Fibroblast of the conjunctiva (primary cell): ENCODE results near the gene ACTR1A.
A peak's percentile ranks its signal among the peaks of the same experiment; 100 is the strongest.
"Not testable (repeated sequence)": the region's sequence is repeated elsewhere in the genome, so short reads cannot be mapped to it uniquely, and the experiment has no call there.

Experiments used
- DNase-seq: peaks from one replicate; pipeline ENCODE4 v3.0.0-alpha.2; 2010; ENCODE audit warnings: low read depth

Gene ACTR1A

DNA sequence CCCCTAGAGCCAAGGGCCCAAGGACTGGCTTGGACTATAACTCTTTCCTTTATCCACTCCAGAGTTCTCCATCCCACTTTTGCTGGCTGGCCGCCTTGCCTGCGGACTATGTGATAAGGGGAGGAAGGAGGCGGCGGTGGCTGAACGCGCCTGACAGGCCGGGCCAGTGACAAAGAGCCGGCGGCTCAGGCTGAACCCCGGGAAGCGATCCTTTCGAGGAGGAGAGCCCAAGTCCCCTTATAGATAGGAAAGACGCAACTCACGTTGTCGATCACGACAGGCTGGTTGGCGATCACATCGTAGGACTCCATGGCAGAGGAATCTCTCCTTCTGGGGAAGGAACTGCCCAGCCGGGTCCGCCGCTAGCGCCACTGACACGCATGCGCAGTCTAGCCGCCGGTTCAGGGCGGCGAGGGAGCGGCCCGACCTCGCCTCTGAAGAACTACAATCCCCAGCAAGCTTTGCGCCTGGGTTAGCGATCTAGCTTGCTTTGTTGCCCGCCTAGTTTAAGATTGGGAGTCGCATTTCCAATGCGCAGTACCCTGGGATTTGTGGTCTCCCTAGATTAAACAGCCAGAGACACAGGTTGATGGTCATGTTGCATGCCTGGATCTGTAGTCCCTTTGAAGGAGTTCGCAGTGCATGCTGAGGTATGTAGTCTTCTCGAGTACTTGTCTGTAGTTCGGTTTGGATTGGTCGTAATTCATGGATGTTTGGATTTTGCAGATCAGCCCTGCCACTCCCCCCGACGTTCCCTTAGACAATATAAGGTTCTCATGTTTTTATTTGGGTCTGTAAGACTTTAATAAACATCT lies at the start of gene ACTR1A:
ACTR1A (minus strand) TSS at position 376 of the 815 bp plus-strand sequence; CDS start at position 311, 65 bp downstream.
- peak; percentile 100 for DNase-seq

DNA sequence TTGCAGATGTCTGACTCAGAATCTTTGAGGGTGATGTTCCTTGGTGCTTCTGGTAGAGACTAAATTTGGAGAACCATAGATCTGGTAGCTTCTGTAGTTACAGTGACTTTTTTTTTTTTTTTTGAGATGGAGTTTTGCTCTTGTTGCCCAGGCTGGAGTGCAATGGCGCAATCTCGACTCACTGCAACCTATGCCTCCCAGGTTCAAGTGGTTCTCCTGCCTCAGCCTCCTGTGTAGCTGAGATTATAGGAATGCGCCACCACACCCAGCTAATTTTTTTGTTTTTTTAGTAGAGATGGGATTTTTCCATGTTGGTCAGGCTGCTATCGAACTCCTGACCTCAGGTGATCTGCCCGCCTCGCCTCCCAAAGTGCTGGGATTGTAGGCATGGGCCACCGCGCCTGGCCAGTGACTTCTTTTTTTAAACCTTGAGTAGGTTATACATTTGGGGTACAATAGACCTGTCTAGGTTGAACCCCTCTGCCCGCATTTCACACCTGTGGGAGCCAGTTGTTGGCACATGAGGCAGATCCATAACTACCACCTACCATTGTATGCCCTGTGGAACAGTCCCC lies 48.2 kb upstream of the ACTR1A start:
- no peak for DNase-seq

DNA sequence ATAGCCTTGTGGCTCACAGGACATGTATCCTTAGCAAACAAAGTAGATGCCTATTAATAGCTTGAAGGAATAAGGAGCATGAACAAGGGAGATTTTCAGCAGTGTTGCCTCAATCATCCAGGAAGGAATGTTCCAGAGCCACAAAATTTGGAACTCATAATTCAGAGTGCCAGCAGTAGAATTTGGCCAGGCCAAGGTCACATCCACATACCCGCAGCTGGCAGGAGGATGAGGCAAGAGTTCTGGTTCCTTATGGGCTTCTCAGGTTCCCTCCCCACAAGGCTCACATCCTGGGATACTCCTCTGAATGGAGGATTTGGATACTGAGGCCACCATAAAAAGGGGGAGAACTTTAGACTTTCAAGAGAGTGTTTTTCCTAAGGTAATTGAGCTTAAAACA lies 47.0 kb upstream of the ACTR1A start:
- DNase-seq = no peak

DNA sequence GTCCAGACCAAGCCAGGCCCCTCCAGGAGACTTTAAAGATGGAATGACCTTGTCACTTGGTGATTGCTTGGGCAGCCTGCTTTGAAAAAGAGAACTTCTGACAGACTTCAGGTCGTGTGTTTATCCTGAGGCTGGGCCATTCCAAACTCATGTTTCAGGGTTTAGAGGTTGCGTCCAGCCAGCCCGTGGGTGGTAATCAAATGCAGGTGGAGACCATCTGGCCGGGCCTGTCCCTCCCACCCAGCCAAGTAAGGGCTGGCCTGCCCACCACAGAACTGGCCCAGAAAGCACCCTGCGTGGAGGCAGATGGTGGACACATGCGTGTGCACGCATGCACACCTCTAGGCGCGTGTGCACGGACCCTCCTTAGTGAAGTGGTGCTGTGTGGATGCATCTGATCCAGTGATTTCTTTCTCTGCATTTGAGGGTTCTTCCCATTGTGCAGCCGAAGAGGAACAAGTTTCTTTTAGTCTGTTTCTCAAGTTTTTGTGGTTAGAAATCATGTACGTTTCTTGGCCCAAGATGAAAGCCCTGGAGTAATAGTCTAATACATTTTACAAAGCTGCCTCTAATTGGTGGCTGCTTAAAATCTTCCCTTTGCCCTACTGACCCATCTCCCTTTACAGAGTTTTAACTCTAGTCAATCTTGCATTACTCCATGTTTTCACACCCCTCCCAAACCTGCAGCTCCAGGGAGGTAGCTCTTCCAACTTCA lies 44.3 kb upstream of the ACTR1A start:
- peak; percentile 48 for DNase-seq

DNA sequence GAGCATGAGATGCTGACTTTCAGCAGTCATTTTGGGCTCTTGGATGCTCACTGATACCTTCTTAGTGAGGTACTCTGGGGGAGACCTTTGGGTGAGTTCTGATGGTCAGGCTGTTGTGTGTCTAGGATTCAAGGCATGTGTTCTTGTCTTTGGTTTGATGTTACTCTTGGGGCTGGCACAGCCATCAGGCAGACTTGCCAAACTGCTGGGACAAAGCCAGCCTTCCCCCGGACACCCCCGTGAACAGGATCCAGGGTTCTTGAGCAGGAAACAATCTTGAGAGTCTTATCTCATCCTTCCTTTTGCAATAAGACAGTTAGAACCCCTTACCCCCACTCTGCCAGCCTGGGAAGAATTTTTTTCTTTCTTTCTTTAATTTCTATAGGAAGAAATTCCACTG lies 43.5 kb upstream of the ACTR1A start:
- DNase-seq = no peak

DNA sequence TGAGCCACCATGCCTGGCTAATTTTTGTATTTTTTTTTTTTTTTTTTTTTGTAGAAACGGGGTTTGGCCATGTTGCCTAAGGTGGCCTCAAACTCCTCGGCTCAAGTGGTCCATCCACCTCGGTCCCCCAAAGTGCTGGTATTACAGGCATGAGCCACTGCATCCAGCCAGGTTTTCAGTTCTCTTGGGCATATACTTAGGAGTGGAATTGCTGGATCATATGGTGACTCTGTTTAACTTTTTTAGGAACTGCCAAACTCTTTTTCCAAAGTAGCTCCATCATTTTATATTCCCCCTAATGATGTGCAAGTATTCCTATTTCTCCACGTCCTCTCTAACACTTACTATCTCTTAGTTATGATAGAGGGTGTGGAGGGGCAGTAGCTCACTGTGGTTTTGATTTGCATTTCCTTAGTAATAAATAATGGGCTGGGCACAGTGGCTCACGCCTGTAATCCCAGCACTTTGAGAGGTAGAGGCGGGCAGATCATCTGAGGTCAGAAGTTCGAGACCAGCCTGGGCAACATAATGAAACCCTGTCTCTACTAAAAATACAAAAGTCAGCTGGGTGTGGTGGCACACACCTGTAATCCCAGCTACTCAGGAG lies 42.9 kb upstream of the ACTR1A start:
- no peak for DNase-seq

DNA sequence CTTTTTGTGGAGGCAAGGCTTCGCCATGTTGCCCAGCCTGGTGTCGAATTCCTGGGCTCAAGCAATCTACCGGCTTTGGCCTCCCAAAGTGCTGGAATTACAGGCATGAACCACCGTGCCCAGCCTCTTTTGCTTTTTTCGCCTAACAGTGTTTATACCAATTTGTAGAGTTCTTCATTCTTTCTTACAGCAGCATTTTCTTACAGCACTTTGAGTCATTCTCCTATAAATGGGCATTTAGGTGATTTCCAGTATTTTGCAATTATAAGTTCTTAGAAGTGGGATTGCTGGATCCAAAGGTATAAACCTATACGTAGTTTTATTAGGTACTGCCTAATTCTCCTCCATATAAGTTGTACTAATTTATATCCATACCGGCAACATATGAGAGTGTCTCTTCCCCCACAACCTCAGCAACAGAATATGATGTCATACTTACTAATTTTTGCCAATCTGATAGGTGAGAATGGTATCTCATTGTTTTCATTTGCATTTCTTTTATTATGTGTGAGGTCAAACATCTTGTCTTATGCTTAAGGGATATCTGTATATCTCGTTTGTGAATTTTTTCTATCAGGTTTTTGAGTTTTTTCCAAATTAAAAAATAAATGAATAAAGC lies 40.4 kb upstream of the ACTR1A start:
- no peak for DNase-seq

DNA sequence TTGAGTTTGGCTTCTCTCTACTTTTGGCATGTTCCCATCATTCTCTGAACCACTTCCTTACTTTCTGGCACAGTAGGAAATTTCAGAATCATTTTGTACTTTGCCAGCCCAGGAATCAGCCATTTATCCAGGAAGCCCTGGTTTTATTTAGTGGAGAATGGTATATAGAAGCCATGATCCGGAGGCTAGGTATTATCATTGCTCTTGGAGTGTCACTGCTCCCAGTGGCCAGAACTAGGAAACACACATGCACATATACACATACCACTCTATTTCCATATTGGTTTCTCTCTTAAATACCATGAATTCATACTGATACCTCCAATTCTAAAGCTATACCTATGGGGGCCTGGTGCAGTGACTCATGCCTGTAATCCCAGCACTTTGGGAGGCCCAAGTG lies 37.5 kb upstream of the ACTR1A start:
- DNase-seq = no peak

DNA sequence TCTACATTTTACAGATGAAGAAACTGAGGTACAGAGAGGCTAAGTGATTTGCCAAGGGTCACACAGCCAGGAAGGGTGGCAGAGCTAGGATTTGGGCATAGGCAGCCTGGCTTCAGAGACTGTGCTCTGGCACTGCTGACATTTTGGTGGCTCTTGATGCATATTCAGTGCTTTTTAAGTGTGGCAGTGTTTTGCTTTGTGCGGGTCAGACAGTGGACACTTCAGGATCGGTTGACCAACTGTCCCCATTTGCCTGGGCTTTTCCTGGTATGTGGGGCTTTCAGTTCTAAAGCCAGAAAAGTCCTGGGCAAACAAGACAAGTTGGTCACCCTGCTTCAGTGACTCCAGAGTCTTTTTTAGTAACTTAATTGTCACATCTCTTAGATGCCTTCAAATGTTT lies 36.3 kb upstream of the ACTR1A start:
- no peak for DNase-seq

DNA sequence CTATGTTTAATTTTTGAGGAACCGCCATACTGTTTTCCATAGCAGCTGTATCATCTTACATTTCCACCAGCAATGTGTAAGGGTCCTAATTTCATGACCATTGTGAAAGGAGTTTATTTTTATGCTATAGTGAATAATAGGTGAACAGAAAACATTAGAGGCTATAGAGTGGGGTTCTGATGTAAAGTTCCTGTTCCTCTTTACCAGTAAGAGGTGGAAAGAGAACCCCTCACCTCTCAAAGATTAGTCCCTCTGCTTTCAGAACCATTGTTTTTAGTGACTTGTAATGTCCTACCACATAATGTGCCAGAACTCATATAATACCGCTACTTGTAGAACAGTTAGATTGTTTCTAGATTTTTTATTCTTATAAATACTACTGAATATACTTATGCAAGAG lies 35.4 kb upstream of the ACTR1A start:
- no peak for DNase-seq

DNA sequence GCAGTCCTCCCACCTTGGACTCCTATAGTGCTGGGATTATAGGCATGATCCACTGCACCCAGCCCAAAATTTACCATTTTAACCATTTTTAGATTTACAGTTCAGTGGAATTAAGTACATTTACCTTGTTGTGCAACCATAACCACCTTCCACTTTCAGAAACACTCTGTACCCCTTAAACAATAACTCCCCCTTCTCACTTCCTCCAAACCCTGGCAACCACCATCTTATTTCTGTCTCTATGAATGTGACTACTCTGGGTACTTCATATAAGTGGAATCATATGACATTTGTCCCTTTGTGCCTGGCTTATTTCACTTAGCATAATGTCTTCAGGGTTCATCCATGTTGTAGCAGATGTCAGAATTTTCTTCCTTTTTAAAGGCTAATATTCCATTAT lies 34.9 kb upstream of the ACTR1A start:
- DNase-seq = no peak

DNA sequence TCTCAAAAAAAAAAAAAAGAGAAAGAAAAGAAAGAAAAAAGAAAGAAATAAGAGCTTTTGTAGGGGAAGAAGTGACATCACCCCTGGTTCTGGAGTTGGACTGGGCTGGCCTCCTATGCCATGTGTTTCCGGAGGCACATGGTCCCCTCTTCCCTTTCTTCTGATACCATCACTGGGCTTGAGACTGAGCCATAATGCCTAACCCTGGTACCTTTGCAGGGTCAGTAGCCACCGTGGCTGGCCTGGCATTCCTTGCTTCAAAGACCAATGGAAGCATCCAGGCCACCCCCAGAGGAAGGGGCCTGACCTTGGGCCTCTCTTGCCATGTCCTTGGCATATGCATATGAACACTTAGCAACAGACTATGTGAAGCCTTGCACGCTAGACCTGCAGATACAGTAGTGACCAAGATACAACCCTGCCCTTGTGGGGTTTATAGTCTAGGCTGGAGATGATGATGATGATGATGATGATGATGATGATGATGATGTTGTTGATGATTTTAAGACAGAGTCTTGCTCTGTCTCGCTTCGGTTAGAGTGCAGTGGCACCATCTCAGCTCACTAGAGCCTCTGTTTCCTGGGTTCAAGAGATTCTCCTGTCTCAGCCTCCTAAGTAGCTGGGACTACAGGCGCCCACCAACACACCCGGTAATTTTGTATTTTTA lies 33.1 kb upstream of the ACTR1A start:
- no peak for DNase-seq

DNA sequence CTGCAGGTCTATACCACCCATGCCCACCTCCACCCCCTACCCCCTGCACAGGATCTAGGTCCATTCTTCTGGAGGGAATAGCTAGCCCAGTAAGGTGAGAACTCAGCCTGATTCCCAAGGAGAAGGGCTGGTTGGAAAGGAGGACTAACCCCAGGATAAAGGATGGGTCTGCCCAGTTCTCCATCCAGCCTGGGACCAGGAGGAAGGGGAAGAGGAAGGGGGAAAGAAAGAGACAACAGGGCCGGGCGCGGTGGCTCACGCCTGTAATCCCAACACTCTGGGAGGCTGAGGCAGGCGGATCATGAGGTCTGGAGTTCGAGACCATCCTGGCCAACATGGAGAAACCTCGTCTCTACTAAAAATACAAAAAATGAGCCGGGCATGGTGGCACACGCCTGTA lies 32.5 kb upstream of the ACTR1A start:
- not testable (repeated sequence) for DNase-seq

DNA sequence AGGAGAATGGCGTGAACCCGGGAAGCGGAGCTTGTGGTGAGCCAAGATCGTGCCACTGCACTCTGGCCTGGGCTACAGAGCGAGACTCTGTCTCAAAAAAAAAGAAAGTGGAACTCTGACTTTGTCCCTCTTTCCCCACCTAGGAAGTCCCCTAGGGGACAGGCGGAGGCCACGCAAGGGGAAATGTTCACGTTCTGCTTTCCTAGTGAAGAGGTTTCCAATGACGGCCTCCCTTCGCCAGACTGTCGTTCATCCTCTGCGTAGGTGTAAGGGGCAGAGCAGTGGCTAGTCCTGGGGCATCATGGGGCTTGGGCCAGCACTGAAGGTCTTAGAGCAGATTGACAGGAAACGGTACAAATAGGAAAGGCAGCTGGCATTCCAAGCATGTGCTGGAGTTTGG lies 31.8 kb upstream of the ACTR1A start:
- DNase-seq = no peak

DNA sequence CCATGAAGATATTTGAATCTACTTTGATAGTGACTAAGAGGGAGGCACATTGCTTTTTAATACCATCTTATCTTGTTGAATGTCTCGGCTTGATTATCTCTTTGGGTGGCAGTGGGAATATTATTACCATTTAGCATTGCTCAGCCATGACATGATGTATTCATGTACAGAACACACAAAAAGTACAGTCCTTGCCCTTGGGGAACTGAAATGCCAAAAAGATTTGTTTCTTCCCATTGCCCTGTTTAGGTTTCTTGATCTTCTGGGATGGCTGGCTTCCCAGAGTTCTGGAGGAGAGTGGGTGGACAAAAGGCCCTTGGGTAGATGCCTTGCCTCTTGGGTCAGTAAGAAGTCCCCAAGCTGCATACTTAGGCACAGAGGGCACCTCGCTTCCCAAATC lies 25.0 kb upstream of the ACTR1A start:
- no peak for DNase-seq

DNA sequence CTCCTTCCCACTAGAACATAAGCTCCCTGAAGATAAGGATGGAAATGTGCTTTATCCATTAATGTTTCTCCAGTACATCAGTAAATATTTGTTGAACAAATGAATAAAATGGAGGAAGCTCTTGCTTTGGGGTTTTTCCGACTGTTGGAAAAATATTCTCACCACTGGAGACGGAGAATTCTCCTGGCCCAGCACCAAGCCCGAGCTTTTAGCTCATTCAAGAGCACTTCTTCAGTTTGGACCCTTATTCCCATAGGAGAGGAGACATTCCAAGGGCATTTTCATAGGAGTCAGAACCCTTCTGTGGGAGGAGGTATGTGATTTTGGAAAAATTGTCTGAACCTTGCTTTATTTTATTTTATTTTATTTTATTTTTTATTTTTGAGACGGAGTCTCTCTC lies 22.2 kb upstream of the ACTR1A start:
- DNase-seq = no peak

DNA sequence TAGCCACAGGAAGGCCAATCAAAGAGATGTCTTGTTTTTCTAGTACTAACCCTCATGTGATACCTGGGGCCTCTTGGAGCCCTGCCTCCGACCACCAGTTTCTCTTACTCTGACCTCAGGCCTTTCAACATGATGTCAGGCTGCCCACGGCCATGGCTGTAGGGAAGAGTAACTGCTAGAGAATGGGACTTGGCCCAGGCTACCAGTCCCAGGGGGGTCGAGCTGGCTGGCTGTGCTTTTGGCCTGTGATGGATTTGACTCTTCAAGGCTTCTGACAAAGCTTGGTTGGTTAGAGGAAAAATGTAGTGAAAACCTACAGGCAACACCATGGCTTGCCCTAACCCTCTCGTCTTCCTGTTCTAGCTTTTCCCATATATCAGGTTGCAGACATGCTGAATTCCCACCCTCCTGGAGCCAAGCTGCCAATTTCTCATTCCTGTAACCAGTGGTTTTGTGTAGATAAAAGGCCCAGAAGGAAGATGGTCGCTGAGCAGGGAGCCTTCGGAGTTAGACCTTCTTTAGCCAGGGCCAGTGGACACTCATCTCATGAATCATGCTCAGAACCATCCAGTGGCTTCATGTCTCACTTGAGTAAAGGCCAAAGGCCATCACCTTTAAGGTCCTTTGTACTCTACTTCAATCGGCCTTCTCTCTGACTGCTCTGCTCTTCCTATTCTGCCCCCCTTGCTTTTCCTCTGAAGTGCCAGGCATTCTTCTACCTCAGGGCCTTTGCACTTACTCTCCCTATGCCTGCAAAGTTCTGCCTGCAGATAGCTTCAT lies 20.9 kb upstream of the ACTR1A start:
- peak; percentile 31 for DNase-seq

DNA sequence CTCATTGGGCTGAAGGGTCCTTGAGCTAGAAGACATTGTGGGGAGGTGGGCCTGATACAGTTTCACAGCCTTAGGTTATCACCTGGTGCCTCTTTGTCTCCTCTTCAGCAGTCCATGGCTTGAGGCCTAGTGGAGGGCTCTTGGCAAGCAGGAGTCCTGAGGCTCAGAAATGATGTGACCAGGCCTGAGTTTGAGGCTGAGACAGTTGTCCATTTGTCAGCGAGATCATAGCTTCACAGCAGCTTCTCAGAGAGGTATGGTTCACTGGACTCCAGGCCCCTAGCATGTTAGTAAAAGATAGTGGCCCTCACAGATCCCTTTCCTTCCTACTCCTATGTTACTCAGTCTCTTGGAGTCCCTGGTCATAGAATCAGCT lies 20.4 kb upstream of the ACTR1A start:
- DNase-seq = no peak

DNA sequence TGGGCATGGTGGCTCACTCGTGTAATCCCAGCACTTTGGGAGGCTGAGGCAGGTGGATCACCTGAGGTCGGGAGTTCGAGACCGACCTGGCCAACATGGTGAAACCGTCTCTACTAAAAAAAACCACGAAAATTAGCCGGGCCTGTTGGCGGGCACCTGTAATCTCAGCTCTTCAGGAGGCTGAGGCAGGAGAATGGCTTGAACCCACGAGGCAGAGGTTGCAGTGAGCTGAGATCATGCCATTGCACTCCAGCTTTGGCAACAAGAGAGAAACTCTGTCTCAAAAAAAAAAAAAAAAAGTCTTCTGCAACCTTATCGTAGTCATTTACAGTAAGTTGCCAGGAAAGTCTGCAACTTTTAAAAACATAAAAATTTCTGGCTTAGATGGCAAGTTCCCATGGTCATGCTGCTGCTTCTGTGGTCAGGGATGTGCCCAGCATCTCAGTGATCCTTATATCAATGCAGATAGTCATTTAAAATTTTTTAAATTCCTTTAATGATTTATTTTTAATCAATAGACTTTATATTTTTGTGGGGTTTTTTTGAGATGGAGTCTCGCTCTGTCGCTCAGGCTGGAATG lies 16.8 kb upstream of the ACTR1A start:
- no peak for DNase-seq

DNA sequence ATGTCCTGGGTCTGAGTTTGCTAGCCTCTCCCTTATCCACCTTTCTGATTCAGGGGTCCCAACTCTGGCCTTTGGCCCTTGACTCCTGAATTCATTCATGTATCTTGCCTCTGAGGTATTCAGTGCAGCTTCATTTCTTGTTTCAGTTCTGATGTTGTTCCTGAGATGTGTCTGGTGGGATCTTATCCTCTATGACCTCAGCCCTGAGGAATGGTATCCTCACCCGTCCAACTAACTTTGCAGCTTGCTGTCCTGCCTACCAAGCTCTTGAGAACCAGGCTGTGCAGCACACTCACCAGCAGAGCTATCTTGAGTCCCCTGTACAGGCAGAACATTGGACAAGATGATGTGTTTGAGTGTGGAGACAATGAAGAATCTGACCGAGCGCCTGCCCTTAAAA lies 15.0 kb upstream of the ACTR1A start:
- DNase-seq = no peak

DNA sequence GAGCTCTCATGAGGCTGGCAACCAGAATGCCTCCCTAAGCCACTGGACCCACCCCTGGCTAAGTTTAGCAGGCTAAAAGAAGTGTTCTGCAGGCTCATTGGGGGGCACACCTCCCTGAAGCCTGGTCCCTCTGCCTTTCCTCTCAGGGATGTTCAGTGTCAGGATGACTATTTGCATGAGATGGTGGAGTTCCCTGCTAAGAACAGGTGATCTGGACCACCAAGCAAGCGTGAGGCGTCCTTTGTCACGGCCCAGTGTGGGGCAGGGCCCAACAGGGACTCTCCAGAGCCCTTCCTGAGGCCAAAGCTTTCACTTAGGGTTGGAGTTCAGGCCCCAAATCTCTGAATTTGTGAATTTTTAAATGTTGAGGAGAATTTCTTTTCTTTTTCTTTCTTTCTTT lies 13.2 kb upstream of the ACTR1A start:
- DNase-seq = no peak
